HepG2 (cell line): ENCODE results near the gene TRA2B. TPM values are rescaled to one million over a fixed set of nuclear protein-coding genes. Genes with fewer than 3 reads are reported as not detected.

Source experiments
- AHR ChIP-seq: IDR thresholded peaks from 2 replicates; pipeline ENCODE4 v1.6.1; 2018; ENCODE audit warnings: missing genetic modification reagents, missing compliant biosample characterization
- ARID5B ChIP-seq: IDR thresholded peaks from 2 replicates; pipeline ENCODE4 v1.4.0; 2020; ENCODE audit warnings: mild to moderate bottlenecking, missing genetic modification reagents
- FOXM1 ChIP-seq: sonication (generic); formaldehyde crosslinking; IDR thresholded peaks from 2 replicates; pipeline ENCODE4 v1.5.0; 2020; ENCODE audit warnings: missing genetic modification reagents
- FOXP1 ChIP-seq, 2 experiments: fragments of 450-650 bp in 1 of 2; IDR thresholded peaks; 2 replicates each; pipeline ENCODE4 v1.6.1; 2017 to 2018; ENCODE audit warnings: antibody characterized with exemption in 1 of 2
- NFE2L2 ChIP-seq: fragments of 150-350 bp; IDR thresholded peaks from 2 replicates; pipeline ENCODE4 v1.6.1; 2014; ENCODE audit warnings: low read length
- NFKBIZ ChIP-seq: IDR thresholded peaks from 2 replicates; pipeline ENCODE4 v1.6.1; 2018; ENCODE audit warnings: missing genetic modification reagents, missing compliant biosample characterization
- SKIL ChIP-seq: sonication (generic); formaldehyde crosslinking; IDR thresholded peaks from 2 replicates; pipeline ENCODE4 v1.8.0; 2022; ENCODE audit warnings: missing genetic modification reagents, mild to moderate bottlenecking, moderate library complexity, borderline replicate concordance
- SNAI1 ChIP-seq: sonication (generic); formaldehyde crosslinking; IDR thresholded peaks from 2 replicates; pipeline ENCODE4 v1.5.0; 2020; ENCODE audit warnings: mild to moderate bottlenecking, missing genetic modification reagents, borderline replicate concordance
- SNAPC2 ChIP-seq: sonication (generic); formaldehyde crosslinking; IDR thresholded peaks from 2 replicates; pipeline ENCODE4 v1.8.1; 2022; ENCODE audit warnings: mild to moderate bottlenecking, missing genetic modification reagents
- ZBTB37 ChIP-seq: sonication (generic); formaldehyde crosslinking; IDR thresholded peaks from 2 replicates; pipeline ENCODE4 v1.4.0; 2020; ENCODE audit warnings: mild to moderate bottlenecking, missing genetic modification reagents
- ZNF121 ChIP-seq: sonication (generic); formaldehyde crosslinking; IDR thresholded peaks from 2 replicates; pipeline ENCODE4 v1.5.0; 2020; ENCODE audit warnings: mild to moderate bottlenecking, missing genetic modification reagents
- ZNF570 ChIP-seq: sonication (generic); formaldehyde crosslinking; IDR thresholded peaks from 2 replicates; pipeline ENCODE4 v1.4.0; 2020; ENCODE audit warnings: mild to moderate bottlenecking, missing genetic modification reagents, borderline replicate concordance
- ZNF772 ChIP-seq: sonication (generic); formaldehyde crosslinking; IDR thresholded peaks from 2 replicates; pipeline ENCODE4 v1.5.0; 2020; ENCODE audit warnings: mild to moderate bottlenecking, missing genetic modification reagents
- polyA plus RNA-seq, 8 experiments: library from polyadenylated mRNA; depleted of rRNA in 3 of 8; stranded (reverse) in 7 of 8; unstranded in 1 of 8; fragments of >200 nt; fragmentation: Illumina TruSeq in 4 of 8; extraction: Trizol in 4 of 8; gene quantifications; 2 replicates each; pipeline versions ENCODE4 v1.2.1 to v1.2.3, GENCODE V29; 2011 to 2016; ENCODE audit warnings: low read depth in 4 of 8, missing spikeins in 1 of 8, mixed read lengths in 1 of 8; ENCODE audit not compliant: insufficient read depth in 1 of 8
- total RNA-seq, 5 experiments: library from RNA; depleted of rRNA; stranded (reverse); fragments of >200 nt; fragmentation: Illumina TruSeq; extraction: Trizol; gene quantifications; 2 replicates each; pipeline ENCODE4 v1.2.3, GENCODE V29; 2016; ENCODE audit warnings: low read depth in 1 of 5
- TF ChIP-seq, protein P1 (sequence below): sonication (generic); formaldehyde crosslinking; IDR thresholded peaks from 2 replicates; pipeline ENCODE4 v1.8.1; 2023; ENCODE audit warnings: missing genetic modification reagents, mild to moderate bottlenecking, borderline replicate concordance
- TF ChIP-seq, protein P2 (sequence below): sonication (generic); formaldehyde crosslinking; IDR thresholded peaks from 2 replicates; pipeline ENCODE4 v1.4.0; 2020; ENCODE audit warnings: low read depth, mild to moderate bottlenecking, missing genetic modification reagents
- TF ChIP-seq, protein P3 (sequence below): sonication (generic); formaldehyde crosslinking; IDR thresholded peaks from 2 replicates; pipeline ENCODE4 v1.4.0; 2020; ENCODE audit warnings: missing genetic modification reagents, borderline replicate concordance

Gene TRA2B
- total and polyA plus RNA-seq, 2 of the 13 experiments (the other 11 are each of a cell fraction or from before 2014, with no cell fraction given): 105 to 241 TPM

DNA sequence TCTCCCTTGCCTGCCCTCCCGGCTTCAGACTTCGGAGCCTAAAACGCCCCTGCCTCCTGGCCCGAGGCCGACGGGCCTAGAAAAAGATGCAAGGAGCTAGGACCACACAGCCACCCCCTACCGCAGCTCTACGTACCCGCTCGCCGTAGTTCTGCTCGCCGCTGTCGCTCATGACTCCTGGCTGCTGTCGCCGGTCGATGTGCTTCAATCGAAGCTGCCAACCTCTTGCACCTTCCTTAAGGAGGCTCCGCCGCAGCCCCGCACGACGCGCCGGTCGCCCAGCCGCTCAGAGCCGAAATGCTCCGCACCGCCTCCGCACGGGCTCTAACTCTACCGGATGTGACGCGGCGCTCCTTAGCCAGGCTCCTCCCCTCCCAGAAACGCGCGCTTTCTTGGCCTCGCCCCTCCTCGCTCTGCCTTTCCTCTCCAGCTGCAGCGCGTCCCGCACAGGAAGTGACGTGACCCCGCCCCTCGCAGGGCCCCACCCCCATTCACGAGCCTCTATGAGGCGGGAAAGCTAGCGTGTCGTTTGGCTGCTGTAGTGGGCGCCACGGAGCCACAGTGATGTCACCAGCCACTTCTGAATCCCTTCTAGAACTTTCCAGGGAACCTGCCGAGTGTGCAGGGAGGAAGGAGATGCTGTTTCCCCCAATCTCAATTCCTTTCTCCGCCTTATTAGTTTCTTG lies at the start of gene TRA2B (continued):
- TF ChIP-seq, protein P1, sequence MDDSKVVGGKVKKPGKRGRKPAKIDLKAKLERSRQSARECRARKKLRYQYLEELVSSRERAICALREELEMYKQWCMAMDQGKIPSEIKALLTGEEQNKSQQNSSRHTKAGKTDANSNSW (CRISPR knock-in tag): peak; percentile 75; the same call in 1 of the 2 replicates
- no peak for TF ChIP-seq ZNF570 (CRISPR knock-in tag)
- no peak for TF ChIP-seq FOXP1 (IDR thresholded peaks at IDR 0.05)
- TF ChIP-seq FOXP1 (CRISPR knock-in tag; IDR thresholded peaks at IDR 0.05): no peak; the same call in 1 of the 2 replicates
- TF ChIP-seq, protein P2, sequence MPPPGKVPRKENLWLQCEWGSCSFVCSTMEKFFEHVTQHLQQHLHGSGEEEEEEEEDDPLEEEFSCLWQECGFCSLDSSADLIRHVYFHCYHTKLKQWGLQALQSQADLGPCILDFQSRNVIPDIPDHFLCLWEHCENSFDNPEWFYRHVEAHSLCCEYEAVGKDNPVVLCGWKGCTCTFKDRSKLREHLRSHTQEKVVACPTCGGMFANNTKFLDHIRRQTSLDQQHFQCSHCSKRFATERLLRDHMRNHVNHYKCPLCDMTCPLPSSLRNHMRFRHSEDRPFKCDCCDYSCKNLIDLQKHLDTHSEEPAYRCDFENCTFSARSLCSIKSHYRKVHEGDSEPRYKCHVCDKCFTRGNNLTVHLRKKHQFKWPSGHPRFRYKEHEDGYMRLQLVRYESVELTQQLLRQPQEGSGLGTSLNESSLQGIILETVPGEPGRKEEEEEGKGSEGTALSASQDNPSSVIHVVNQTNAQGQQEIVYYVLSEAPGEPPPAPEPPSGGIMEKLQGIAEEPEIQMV: peak; percentile 82
- no peak for TF ChIP-seq NFE2L2
- TF ChIP-seq FOXM1 (CRISPR knock-in tag): peak; percentile 80
- TF ChIP-seq ZNF121 (CRISPR knock-in tag): no peak; the same call in none of the 2 replicates
- TF ChIP-seq SNAPC2 (CRISPR knock-in tag): peak; percentile 97
- peak; percentile 80 for TF ChIP-seq ZNF772 (CRISPR knock-in tag)
- TF ChIP-seq SNAI1: peak; percentile 92; the same call in 1 of the 2 replicates
- no peak; the same call in 1 of the 2 replicates for TF ChIP-seq ZBTB37 (CRISPR knock-in tag)
- peak; percentile 65 for TF ChIP-seq ARID5B (CRISPR knock-in tag)
- TF ChIP-seq, protein P3, sequence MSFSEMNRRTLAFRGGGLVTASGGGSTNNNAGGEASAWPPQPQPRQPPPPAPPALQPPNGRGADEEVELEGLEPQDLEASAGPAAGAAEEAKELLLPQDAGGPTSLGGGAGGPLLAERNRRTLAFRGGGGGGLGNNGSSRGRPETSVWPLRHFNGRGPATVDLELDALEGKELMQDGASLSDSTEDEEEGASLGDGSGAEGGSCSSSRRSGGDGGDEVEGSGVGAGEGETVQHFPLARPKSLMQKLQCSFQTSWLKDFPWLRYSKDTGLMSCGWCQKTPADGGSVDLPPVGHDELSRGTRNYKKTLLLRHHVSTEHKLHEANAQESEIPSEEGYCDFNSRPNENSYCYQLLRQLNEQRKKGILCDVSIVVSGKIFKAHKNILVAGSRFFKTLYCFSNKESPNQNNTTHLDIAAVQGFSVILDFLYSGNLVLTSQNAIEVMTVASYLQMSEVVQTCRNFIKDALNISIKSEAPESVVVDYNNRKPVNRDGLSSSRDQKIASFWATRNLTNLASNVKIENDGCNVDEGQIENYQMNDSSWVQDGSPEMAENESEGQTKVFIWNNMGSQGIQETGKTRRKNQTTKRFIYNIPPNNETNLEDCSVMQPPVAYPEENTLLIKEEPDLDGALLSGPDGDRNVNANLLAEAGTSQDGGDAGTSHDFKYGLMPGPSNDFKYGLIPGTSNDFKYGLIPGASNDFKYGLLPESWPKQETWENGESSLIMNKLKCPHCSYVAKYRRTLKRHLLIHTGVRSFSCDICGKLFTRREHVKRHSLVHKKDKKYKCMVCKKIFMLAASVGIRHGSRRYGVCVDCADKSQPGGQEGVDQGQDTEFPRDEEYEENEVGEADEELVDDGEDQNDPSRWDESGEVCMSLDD: peak; percentile 72; the same call in 1 of the 2 replicates
- no peak; the same call in none of the 2 replicates for TF ChIP-seq AHR (CRISPR knock-in tag)
- TF ChIP-seq SKIL (CRISPR knock-in tag): peak; percentile 76; the same call in 1 of the 2 replicates
- TF ChIP-seq NFKBIZ (CRISPR knock-in tag): no peak; the same call in 1 of the 2 replicates
